ENCODE measurements around the gene CHKA.

CHKA gene

DNA sequence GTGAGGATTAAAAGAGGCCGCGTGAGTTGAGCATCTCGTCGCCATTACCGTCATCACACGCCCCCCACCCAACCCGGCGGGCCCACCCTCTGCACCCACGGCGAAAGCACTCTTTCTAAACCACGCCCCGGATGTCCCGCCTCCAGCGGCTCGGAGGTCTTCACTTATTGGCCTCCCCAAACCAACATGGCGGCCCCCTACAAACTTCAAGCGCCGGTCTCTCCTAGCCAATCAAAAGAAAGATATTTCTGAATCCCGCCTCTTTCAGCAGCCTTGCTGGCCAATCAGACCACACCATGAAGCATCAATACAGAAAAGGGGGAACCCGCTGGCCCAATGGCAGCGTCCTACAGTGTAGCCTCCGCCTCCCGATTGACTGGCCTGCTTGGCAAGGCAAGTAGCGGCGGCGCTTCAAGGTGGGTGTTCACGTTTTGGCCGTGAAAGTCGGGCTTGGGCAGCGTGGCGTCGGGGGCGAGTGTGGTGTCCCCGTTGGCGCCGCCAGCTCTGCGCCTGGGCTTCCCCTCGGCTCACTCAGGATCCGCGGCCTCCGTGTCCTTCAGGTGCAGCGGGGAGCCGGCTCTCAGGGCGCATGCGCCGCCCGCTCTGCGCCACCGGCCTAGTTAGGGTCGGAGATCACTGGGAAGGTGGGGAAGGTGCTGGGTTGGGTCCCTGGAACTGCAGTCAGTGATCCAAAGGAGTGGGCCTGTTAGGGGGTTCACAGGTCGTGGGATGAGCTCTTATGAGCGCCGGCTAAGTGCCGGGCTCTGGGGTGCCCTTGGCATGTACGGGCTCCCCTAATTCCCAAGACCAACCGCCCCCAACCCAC is 90.7 kb downstream of the CHKA start, which contains the start of gene NDUFS8:
NDUFS8 (plus strand) TSS at position 364 of the 826 bp plus-strand sequence. CDS start 1,471 bp downstream, outside the sequence.
- DNase-seq: peak; percentile 99

DNA sequence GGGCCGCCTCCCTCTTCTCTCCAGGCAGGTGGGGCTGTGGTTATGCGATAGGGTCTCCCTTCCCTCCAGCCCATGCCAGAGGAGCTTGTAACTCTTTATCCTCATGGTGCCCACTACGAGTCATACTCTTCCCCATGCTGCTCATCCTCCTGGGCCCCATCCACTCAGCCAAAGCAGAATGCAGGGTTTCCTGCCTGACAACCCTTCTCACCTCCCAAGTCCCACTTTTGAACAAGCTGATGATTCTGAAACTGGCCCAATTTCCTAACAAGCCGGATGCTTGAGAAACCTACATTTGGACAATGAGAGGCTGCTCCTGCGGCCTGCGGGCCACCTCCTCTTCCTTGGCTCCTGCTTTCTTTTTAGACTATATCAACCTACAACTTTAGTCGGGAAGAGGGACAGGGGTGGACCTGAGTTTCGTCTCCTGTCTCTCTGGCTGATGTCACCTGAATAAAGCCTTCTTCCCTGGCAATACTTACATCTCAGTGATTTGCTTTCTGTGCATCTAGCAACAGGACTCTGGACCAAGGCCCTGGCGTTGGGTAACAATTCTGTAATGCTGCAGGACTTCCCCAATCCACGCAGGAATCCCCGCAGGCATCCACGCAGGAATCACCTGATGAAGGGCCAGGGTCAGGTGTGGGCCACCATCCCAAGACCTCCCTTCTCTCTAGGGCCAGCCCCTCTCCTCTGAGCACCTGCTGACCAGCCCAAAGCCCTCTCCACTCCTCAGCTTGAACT is 92.2 kb downstream of the CHKA start:
- no peak for DNase-seq

DNA sequence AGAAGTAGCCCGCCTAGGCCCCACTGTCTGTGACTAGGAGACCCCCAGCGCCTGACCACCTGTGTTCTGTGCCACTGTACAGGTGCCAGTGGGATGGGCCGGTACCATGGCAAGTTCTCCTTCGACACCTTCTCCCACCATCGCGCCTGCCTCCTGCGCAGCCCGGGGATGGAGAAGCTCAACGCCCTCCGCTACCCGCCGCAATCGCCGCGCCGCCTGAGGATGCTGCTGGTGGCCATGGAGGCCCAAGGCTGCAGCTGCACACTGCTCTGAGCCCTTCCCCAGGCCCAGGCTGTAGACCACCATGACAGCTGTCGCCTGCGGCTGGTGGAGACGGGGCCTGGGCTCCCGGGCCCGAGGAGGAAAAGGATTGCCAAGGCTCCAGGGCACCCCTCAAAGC is 93.5 kb downstream of the CHKA start:
- no peak for DNase-seq

DNA sequence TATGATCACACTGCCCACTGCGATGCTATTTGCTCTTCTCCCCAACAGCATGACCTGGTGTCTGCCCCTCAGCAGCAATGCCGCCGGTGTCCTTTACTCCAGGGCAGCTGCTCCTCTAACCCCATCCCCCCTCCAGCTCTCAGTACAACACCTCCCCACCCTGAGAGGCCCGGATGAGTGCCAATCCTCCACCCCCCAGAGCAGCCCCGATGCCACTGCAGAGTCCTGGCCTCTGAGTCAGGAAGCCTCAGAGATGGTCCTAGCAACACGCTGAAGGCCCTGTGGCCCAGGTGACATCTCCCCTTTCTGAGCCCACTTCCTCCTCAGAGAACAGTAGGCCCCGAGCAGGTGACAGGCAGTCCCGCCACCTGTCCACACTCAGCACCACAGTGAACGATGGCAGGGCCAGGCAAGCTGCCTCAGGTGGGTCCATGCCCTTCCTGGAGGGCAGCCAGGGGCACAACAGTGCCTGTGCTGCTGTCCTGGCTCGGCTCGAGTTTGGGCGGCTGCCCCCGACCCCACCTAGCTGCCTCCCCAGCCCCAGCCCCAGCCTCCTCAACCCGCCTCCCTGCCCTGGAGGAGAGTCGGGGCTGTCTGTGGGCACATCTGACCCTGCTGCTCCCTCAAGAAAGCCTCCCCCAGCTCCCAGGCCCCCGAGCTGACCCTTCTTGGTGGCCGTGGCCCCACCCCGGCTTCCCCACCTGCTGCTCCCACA is 94.6 kb downstream of the CHKA start:
- DNase-seq: no peak

DNA sequence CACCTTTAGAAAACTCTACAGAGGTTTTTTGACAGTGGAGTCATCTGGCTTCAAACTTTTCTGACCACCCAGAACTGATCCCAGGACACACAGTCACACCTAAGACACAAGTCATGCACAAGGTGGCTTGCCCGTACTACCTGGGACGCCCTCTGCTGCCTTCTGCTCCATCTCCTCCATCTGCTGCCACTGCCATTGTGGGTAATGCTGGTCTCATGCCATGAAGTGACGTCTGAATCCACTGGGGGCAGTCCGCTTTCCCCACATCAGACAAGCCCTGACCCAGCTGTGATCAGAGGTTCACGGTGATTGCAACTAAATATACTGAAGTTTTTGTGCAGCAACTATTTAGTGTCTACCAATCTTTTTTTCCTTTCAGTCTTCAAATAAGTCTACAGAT is 96.1 kb downstream of the CHKA start:
- DNase-seq: no peak

DNA sequence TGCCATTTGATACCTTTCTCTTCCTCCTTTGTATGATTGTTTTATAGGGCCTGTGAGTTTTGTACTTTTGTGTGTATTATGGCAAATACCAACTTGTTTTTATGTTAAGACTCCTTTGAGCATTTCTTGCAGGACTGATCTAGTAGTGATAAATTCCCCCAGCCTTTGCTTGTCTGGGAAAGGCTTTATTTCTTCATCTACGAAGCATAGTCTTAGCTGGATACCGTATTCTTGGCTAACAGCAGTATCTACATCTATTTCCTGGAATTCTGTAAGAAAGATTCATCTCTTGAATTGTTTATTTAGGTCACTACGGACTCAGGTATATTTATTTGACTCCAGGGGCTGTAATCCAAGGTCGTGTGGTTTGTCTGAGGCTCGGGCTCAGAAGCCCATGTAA is 96.7 kb downstream of the CHKA start:
- DNase-seq: no peak

DNA sequence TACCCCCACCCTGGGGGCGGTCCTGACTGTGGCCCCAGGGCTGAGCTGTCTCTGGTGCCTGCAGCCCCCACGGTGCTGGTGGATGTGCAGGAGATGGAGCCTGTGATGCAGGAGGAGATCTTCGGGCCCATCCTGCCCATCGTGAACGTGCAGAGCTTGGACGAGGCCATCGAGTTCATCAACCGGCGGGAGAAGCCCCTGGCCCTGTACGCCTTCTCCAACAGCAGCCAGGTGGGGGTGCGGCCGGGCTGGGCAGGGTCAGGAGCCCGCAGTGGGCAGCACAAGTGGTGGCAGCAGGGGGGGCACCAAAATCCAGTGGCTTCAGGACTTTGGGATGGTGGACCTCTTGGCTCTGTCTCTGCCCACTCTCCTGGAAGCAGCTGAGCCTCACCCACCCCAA is 98.7 kb downstream of the CHKA start:
- DNase-seq: no peak

DNA sequence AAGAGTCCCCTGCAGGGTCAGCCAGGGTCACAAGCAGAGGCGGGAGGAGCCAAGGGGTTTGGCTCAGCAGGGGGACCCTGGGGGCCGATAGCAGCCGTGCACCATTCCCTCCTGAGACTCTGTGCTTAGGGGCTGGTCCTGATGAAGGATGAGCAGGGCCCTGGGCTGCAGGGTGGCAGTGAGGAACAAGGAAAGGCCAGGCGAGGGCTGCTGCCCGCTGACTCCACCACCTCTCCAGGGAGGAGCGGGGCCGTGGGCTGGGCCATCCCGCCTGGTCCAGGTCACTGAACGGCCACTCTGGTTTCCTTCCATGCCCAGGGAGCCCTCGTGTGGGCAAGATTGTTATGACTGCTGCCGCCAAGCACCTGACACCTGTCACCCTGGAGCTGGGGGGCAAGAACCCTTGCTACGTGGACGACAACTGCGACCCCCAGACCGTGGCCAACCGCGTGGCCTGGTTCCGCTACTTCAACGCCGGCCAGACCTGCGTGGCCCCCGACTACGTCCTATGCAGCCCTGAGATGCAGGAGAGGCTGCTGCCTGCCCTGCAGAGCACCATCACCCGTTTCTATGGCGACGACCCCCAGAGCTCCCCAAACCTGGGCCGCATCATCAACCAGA is 99.9 kb downstream of the CHKA start:
- DNase-seq: no peak

DNA sequence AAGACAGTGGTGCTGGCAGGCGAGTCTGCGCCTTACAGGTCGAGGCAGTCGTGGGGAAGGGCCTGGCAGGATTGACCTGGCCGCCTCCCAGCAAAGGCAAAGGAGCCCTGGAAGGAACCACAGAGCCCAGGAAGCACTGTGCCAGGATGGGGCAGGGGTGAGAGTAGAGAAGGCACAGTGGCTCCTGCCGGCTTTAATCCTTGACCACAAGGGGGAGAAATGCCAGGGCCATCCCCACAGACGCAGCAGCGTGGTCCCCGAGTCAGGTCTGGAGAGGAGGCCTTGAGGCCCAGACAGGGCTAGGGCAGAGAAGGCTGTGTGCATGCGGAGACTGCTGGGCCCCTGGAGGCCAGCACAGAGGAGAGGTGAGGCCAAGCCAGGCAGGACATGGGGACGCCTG is 100.6 kb downstream of the CHKA start:
- DNase-seq: no peak

DNA sequence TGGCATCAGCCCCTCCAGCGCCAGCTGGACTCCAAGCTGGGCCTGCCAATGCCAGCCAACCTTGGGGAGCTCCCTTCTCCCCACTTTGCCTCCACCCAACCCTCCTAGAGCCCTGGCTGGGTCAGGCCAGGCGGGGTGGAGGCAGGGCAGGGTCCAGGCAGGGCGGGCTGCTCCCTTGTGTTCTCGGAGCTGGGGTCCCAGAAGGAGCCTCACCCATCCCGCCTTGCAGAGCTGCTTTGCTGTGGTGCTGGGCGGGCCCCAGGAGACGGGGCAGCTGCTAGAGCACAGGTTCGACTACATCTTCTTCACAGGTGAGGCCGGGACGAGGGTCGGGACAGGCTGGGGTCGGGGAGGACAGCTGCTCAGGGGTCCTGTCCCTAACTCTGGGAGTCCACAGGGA is 101.7 kb downstream of the CHKA start:
- no peak for DNase-seq

DNA sequence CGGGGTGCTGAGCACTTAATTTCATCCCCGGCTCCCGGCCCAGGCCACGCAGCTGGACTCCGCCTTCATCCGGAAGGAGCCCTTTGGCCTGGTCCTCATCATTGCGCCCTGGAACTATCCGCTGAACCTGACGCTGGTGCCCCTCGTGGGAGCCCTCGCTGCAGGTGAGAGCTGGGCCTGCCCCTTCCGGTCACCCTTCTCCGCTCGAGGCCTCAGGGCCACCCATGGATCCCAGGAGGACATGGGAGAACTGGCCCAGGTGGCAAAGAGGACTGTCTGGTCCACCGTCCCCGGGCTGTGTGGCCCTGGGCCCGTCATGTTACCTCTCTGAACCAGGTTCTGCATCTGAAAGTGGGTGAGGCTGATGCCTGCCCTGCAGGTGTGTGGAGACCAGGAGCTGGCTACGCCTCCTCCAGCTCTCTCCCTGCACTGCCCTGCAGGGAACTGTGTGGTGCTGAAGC is 102.4 kb downstream of the CHKA start:
- no peak for DNase-seq

DNA sequence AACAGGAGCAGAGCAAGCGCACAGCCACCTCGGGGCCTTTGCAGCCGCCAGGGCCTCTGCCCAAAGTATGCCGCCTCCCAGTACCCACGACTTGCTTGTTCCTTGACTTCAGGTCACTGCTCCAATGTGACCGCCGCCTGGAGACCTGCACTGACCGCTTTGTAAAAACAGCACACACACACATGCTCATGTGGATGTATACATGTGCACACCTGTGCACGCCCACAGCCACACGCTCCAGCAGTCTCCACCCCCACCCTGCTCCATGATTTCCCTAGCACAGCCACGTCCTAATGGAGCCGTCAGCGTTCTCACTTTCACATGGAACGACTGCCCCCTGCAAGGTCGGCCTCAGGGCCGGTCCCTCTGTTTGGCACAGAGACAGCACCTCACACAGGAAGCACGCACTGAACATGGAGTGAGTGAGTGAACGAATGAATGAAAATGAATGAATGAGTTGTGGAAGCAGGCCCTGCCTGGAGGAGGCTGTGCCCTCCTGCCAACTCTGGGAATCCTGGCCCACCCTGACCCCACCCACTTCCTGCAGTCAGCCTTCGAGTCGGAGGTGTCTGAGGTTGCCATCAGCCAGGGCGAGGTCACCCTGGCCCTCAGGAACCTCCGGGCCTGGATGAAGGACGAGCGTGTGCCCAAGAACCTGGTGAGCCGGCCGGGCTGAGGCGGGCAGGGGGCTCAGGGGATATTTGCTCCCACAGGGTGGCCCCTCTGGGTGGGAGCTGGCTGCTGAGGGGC is 103.0 kb downstream of the CHKA start:
- DNase-seq: no peak

DNA sequence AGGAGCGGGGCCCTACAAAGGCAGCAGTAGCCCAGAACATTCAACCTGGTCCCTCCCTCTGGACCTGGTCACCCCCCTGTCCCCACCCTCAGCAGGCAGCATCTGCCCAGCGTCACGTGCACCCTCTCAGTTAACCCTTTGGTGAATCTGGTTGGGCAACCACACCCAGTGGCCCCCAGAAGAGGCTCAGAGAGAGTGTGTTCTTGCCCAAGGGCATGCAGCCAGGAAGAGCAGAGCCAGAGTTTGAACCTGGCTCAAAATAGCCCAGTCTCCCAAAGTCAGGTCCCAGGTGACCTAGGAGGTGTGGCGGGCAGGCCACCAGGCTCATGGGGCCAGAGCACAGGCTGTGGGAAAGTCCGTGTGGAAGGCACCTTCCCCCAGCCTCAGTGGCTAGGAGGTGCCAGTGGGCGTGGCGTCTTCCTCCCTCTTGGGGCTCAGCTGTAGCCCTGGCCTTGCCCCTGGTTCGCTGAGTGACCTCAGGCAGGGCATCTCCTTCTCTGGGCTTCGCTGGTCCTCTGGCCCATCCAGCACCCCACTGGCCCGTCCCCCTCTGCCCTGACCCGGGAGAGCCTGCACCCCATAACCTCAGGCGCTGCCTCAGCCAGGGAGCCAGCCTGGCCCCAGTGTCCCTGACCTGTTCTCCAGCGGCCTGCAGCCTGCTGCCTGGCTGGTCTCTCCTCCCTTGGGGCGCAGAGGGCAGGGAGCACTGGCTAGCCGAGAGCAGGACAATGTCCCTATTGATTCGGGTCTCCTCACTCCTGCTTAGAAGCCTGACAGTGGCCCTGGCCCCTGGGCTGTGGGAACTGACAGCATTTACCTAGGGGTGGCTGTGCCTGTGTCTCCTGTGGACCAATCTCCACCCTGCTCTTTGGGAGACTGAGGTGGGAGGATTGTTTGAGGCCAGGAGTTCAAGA is 104.0 kb downstream of the CHKA start:
- DNase-seq: no peak

DNA sequence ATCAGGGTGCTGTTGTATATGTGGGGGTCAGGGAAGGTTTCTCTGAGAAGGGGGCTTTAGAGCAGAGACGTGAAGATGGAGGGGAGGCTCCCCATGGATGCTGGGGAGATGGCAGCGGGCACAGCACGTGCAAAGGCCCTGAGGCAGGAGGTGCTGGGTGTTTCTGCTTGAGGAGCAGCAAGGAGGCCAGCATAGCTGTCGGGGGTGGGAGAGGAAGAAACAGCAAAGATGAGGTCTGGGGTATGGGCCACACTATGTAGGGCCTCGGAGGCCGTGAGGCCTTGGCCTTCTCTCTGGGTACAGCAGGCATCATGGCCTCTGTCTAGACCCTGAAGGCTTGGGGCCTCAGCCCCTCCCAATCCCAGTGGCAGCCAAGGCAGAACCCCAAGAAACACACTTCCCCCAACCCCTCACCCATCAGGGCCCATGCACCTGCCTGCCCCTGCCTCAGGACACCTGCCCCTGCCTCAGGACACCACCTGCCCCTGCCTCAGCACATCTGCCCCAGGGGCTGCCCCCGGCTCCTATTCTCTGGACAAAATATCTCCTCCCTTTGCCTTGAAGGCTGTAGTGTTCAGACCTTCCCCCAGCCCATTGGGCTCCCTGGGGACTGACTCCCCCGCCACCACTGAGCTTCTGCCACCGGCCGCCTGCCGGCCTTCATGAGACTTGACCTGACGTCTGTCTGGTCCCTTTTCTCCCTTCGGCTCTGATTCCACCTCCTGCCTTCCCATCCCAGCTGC is 104.9 kb downstream of the CHKA start:
- no peak for DNase-seq

DNA sequence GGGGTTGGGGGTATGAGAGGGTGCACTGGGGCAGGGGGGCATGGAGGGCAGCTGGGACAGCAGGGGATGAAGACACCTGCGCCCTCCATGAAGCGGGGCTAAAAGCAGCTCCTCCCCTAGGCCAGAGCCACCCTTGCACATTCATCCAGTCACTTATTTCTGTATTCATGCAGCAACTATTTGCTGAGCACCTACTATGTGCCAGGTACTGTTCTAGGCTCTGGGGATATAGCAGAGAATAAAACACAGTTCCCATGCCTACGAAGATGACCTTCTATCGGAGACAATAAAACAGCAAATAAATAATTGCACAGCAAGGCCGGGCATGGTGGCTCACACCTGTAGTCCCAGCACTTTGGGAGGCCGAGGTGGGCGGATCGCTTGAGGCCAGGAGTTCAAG is 105.7 kb downstream of the CHKA start:
- DNase-seq: no peak

DNA sequence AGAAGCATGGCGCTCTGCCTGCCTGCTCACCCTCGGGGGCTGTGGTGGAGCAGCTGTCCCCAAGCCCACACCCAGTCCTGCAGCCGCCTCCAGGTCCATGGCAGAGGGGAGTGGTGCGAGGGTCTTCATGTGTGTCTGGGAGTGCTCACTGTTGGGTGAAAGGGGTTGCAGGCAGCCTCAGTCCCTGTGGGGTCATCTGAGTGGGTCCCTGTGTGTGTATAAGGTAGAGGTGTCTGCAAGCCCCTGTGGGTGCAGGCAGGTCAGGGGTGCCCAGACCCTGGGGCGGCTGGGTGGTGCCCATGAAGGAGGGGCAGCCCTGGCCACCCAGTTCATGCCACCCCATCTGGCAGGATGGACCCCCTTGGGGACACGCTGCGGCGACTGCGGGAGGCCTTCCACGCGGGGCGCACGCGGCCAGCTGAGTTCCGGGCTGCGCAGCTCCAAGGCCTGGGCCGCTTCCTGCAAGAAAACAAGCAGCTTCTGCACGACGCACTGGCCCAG is 106.2 kb downstream of the CHKA start:
- no peak for DNase-seq

DNA sequence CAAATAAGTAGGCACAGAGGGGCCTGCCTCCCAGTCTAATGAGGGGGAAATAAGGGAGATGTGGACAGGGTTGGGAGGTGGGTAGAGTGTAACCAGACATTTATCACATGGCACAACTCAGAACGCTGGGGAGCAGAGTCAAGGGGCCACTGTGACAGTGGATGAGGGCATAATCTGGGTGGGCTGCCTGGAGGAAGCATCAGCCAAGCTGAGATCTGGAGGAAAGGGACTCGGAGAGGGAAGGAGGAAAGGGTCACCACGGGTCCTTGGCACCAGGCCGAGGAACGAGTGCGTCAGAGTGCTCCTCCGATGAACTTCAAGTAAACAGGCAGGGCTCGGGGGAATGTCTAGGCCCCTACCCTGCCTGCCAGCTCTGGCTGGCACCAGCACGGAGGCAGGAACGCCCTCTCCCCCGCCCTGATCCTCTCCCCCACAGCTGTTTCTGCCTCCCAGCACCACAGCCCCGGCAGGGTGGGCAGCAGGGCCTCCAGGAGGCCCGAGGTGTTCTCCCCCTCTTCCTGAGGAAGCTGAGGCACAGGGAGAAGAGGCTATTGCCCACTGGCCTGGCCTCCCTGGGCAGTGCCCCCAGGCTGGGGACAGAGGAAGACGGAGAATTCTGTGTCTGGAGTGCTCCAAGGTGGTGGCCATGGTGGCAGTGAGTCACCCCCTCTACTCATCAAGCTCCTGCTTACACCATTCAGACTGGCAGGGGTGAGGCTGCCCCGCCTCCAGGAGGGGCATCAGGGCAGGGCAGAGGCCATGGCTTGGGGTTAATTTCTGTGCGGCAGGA is 106.8 kb downstream of the CHKA start:
- no peak for DNase-seq

DNA sequence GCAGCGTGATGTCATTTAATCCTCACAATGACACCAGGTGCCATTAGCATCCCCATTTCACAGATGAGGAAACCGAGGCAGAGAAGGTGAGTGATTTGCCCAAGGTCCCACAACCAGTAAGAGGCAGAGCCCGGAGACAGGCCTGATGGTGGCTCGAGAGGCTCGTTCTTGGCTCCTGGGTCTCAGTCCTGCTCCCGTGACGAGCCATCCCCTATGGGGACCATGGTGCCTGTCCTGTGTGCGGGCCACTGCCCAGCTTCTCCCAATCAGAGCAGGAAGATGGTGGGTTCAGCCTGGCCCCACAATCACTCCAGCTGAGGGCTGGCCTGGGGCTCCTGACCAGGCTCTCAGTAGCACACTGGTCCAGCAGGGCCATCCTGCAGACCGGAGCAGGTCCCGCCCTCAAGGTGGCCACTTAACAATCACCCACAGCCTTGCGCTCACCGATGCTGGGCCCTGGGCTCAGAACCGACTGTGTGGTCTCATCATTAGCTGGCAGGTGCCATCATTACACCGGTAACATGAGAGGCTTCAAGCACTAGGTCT is 107.5 kb downstream of the CHKA start:
- DNase-seq: no peak
